ENCODE measurements around the gene DIDO1. TPM values are rescaled to one million over a fixed set of nuclear protein-coding genes. Genes with fewer than 3 reads are reported as not detected.

DIDO1 gene
- total and polyA plus RNA-seq, 2 of the 13 experiments (the other 11 are each of a cell fraction or from before 2014, with no cell fraction given), result 75.0 to 75.1 TPM

GRCh38 chr20:62952968-62953838, 26.9 kb upstream of the DIDO1 start (continued):
- TF ChIP-seq PRDM15 (CRISPR knock-in tag; IDR thresholded peaks at IDR 0.05) (peak; percentile 58; the same call in 1 of the 2 replicates), CREB3 (CRISPR knock-in tag; IDR thresholded peaks at IDR 0.05) (peak; percentile 73), ZNF850 (CRISPR knock-in tag; conservative IDR thresholded peaks at IDR 0.05) (0 out of 2 replicates have a peak, but pooled peaks have one; percentile 15), YY1 (IDR thresholded peaks at IDR 0.05; ENCODE audit: insufficient read depth, insufficient replicate concordance, low read depth, low read length) (no peak), ZSCAN22 (CRISPR knock-in tag; IDR thresholded peaks at IDR 0.05) (peak; percentile 24; the same call in 1 of the 2 replicates), CERS6 (CRISPR knock-in tag; IDR thresholded peaks at IDR 0.05) (0 out of 2 replicates have a peak, but pooled peaks have one; percentile 18), IRX3 (CRISPR knock-in tag; IDR thresholded peaks at IDR 0.05; ENCODE audit: borderline replicate concordance, low read depth) (no peak; the same call in 1 of the 2 replicates), EEA1 (CRISPR knock-in tag; IDR thresholded peaks at IDR 0.05; ENCODE audit: borderline replicate concordance) (peak; percentile 29; the same call in 1 of the 2 replicates), ELF4 (CRISPR knock-in tag; IDR thresholded peaks at IDR 0.05; ENCODE audit: borderline replicate concordance) (no peak), ZNF576 (CRISPR knock-in tag; IDR thresholded peaks at IDR 0.05) (peak; percentile 95; the same call in 1 of the 2 replicates), ZNF577 (CRISPR knock-in tag; IDR thresholded peaks at IDR 0.05; ENCODE audit: borderline replicate concordance, low read depth) (no peak), ZNF549 (CRISPR knock-in tag; IDR thresholded peaks at IDR 0.05) (no peak), MTA3 (CRISPR knock-in tag; IDR thresholded peaks at IDR 0.05) (no peak), FLYWCH1 (CRISPR knock-in tag; IDR thresholded peaks at IDR 0.05) (no peak), GATA4 (IDR thresholded peaks at IDR 0.05; ENCODE audit: borderline replicate concordance, low read depth) (no peak), THAP9 (CRISPR knock-in tag; IDR thresholded peaks at IDR 0.05; ENCODE audit: borderline replicate concordance) (no peak; the same call in 1 of the 2 replicates), ZBTB7A (CRISPR knock-in tag; IDR thresholded peaks at IDR 0.05) (no peak)

Data from HepG2 (cell line).